Heart left ventricle (tissue), 16 donors: Measurements from ENCODE around the gene PHF2. TPM values are rescaled to one million over a fixed set of nuclear protein-coding genes. Genes with fewer than 3 reads are reported as not detected.

ENCODE experiments used
- ATAC-seq, 4 donors: fragments of 200-7000 bp; cut with Tn5 transposase; one replicate each; pipeline ENCODE4 v1.9.1; 2020 to 2022; ENCODE audit warnings: moderate library complexity in 4 of 4, mild to moderate bottlenecking in 3 of 4, moderate number of reproducible peaks in 1 of 4
- DNase-seq, 5 donors: peaks; one replicate each; pipeline ENCODE4 v3.0.0-alpha.2; 2020
- H3K27ac ChIP-seq, 12 donors: fragments of 200-600 bp; sonication (generic) in 4 of 12; one replicate each; pipeline versions ENCODE4 v1.5.0 to v1.8.0; 2016 to 2022; ENCODE audit warnings: mild to moderate bottlenecking in 2 of 12
- H3K27me3 ChIP-seq, 9 donors: fragments of 200-600 bp; sonication (generic) in 2 of 9; one replicate each; pipeline versions ENCODE4 v1.5.1 to v1.8.0; 2016 to 2022; ENCODE audit warnings: mild to moderate bottlenecking in 3 of 9
- H3K36me3 ChIP-seq, 9 donors: fragments of 200-600 bp; sonication (generic) in 2 of 9; one replicate each; pipeline versions ENCODE4 v1.5.0 to v1.8.0; 2018 to 2022; ENCODE audit warnings: mild to moderate bottlenecking in 2 of 9
- H3K4me1 ChIP-seq, 12 donors: fragments of 200-600 bp; sonication (generic) in 4 of 12; one replicate each; pipeline versions ENCODE4 v1.5.0 to v1.8.0; 2016 to 2022; ENCODE audit warnings: mild to moderate bottlenecking in 3 of 12
- H3K4me3 ChIP-seq, 12 donors: fragments of 200-600 bp; sonication (generic) in 4 of 12; one replicate each; pipeline versions ENCODE4 v1.5.0 to v1.8.0; 2017 to 2022; ENCODE audit warnings: mild to moderate bottlenecking in 9 of 12, moderate library complexity in 4 of 12
- H3K9me3 ChIP-seq, 12 donors: fragments of 200-600 bp; sonication (generic) in 4 of 12; one replicate each; pipeline versions ENCODE4 v1.5.0 to v1.8.0; 2016 to 2022; ENCODE audit warnings: mild to moderate bottlenecking in 1 of 12
- CTCF ChIP-seq, 12 donors: fragments of 200-600 bp; sonication (generic) in 4 of 12; IDR thresholded peaks; one replicate each; pipeline versions ENCODE4 v1.5.0 to v1.8.0; 2018 to 2022; ENCODE audit warnings: antibody characterized with exemption in 12 of 12, mild to moderate bottlenecking in 5 of 12
- POLR2A ChIP-seq, 2 donors: fragments of 450-650 bp; IDR thresholded peaks; one replicate each; pipeline ENCODE4 v1.6.1; 2017; ENCODE audit warnings: antibody characterized with exemption in 2 of 2, mild to moderate bottlenecking in 2 of 2, moderate library complexity in 2 of 2
- WGBS, 4 donors: extraction: QIAGEN DNeasy Blood & Tissue Kit in 2 of 4; methylation state at CpG; one replicate each; pipeline versions ENCODE4 v1.1.5 to v1.1.7; 2013 to 2018; 5-methylcytosine and 5-hydroxymethylcytosine counted together
- intact Hi-C, 10 donors: fragments of 100-400 bp; cut with DNase I; formaldehyde crosslinking; loops; one replicate each; pipeline versions ENCODE4 v1.11.1 to v1.14.2; 2022
- polyA plus RNA-seq, 2 donors: library from polyadenylated mRNA; stranded (reverse); fragments of 200-250 nt; gene quantifications; one replicate each; pipeline ENCODE4 v1.2.3, GENCODE V29; 2013
- total RNA-seq, 9 donors: library from RNA; depleted of rRNA in 2 of 9; stranded (reverse); fragments of >200 nt in 2 of 9; fragmentation: NEBNext Ultra II Directional in 3 of 9; extraction: Animal tissue kit (Norgen Biotek cat#: 25700) in 3 of 9; gene quantifications; one replicate each; pipeline versions ENCODE4 v1.1.0 to v1.2.4, GENCODE V29; 2016 to 2023
- donor health status: ischemic (EF 13 %, LVEDD 7.1; RV severe dilation, severe dysfunction).
- donor health status: healthy with polysubstance abuse.
- donor health status: DM: no; HTN: yes; CAD: no.
- donor health status: DM: no; HTN: no; CAD: no.
- donor health status: ischemic (EF 25% LVEDD 6.9; RV normal size, moderate dysfunction).
- donor health status: ischemic (EF 25% LVEDD 5.7; RV mildly dilated, moderate dysfunction).
- donor health status: healthy.
- donor health status: DM: yes; HTN: yes; CAD: no.
- donor health status: ischemic (EF 35%, LVEDD 5.7; RV mildly dilated, moderate dysfunction).
- donor health status: nonischemic (EF 11% LVEDD 7.7; RV severe dilation, severe dysfunction).
- donor health status: DM: yes; HTN: yes; CAD: no.
- donor health status: PGD.
- donor health status: ischemic (EF 29% LVEDD 5.4; RV normal size, mild dysfunction).
- donor health status: nonischemic (EF 23%, LVEDD 6.1; RV moderate dilation, normal function).

Gene PHF2
- total and polyA plus RNA-seq, 11 donors, result 18.8 to 37.2 (median 22.1) TPM

DNA sequence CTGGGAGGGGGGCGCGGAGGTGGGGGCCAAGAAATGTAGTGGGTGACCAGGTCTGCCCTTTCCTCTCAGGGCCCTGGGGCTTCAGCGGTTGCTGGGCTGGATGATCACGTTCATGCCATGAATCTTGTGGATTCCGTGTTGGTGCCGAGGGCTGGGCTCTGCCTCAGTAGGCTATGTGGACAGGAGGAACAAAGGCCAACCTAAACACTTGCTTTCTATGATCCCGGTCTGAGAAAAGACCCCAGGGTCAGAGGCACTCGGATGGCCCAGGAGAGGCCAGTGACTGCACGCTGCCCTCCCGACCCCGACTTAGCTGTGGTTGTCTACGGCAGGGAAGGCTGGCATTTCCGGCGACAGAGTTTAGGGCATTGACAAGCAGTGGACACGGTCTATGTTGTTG is 26.6 kb downstream of the PHF2 start:
- peaks cover 0 to 44% (median 23%) of the 10 kb centered on the region in 12 donors for H3K4me1 ChIP-seq
- TF ChIP-seq POLR2A (IDR thresholded peaks at IDR 0.05), result no peak
- no peak for TF ChIP-seq CTCF (IDR thresholded peaks at IDR 0.05)

DNA sequence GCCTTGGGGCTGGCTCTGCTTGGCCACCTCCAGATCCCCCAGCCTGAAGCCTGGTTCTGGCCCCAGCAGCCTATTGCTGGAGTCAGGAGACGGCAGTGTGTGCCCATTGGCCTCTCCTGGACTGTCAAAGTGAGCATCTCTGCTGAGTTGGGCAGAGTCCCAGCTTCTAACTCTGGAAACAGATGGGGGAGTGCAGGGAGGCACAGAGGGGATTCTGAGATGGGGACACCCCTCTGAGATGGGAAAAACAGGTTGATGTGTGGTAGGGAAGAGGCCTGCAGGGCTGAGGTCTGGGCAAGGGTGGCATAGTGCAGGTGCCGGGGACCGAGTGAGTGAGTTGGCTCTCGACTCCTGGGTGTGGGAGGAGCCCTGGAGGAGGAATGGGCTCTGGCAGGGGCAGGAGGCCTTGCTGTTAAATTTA is 27.5 kb downstream of the PHF2 start:
- Histone ChIP-seq H3K36me3 (no peaks in the 10 kb centered on the region), H3K27me3 (no peaks in the 10 kb centered on the region), H3K9me3 (peaks cover 0 to 38% (median 3%) of the 10 kb centered on the region in 12 donors), H3K4me3 (no peak overlapping the region), H3K27ac (no peak overlapping the region), H3K4me1 (peaks cover 0 to 37% (median 17%) of the 10 kb centered on the region in 12 donors)
- DNase-seq, result no peak
- no peak for TF ChIP-seq POLR2A (IDR thresholded peaks at IDR 0.05)
- no peak for TF ChIP-seq CTCF (IDR thresholded peaks at IDR 0.05)
- peak in 3 of 4 donors; percentile 55 to 73 (median 72) for ATAC-seq
- intact Hi-C loops, result no loop called here
- 46 to 74% (median 52%) methylated on average over 4 of the region's 4 CpGs for WGBS, 4 donors

More for the DNA sequence above, 26.6 kb downstream of the PHF2 start:
- intact Hi-C loops, result no loop called here
- Histone ChIP-seq H3K27ac (no peak overlapping the region), H3K27me3 (no peaks in the 10 kb centered on the region), H3K36me3 (no peaks in the 10 kb centered on the region), H3K9me3 (peaks cover 0 to 29% (median 0%) of the 10 kb centered on the region in 12 donors), H3K4me3 (no peak overlapping the region)
- DNase-seq (no peak), ATAC-seq (no peak)
- 93 to 96% (median 95%) methylated on average over 15 of the region's 15 CpGs for WGBS, 4 donors

DNA sequence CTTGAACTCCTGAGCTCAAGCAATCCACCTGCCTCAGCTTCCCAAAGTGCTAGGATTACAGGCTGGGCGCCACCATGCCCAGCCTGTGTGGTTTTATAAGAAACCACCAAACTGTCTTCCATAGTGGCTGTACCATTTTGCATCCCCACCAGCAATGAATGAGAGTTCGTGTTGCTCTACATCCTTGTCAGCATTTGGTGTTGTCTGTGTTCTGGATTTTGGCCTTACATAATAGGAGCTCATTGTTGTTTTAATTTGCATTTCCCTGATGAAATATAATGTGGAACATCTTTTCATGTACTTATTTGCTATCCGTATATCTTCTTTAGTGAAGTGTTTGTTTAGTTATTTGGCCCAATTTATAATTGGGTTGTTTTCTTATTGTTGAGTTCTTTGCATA is 29.8 kb downstream of the PHF2 start:
- Histone ChIP-seq H3K27ac (no peak overlapping the region), H3K9me3 (peaks cover 0 to 59% (median 17%) of the 10 kb centered on the region in 12 donors), H3K4me1 (peaks cover 0 to 16% (median 0%) of the 10 kb centered on the region in 12 donors), H3K36me3 (no peaks in the 10 kb centered on the region), H3K4me3 (no peak overlapping the region), H3K27me3 (no peaks in the 10 kb centered on the region)
- no peak for TF ChIP-seq CTCF (IDR thresholded peaks at IDR 0.05)
- no peak for TF ChIP-seq POLR2A (IDR thresholded peaks at IDR 0.05)
- no peak for ATAC-seq
- no peak for DNase-seq
- intact Hi-C loops, result no loop called here
- 65 to 99% (median 77%) methylated on average over 3 of the region's 3 CpGs for WGBS, 4 donors

GRCh38 chr9:93610206-93610605 is 33.8 kb downstream of the PHF2 start:
- H3K9me3 ChIP-seq, result peaks cover 0 to 55% (median 17%) of the 10 kb centered on the region in 12 donors
- TF ChIP-seq POLR2A (IDR thresholded peaks at IDR 0.05) (no peak), CTCF (IDR thresholded peaks at IDR 0.05) (no peak)
- no peaks in the 10 kb centered on the region for H3K36me3 ChIP-seq
- H3K27me3 ChIP-seq, result no peaks in the 10 kb centered on the region
- peaks cover 0 to 20% (median 9%) of the 10 kb centered on the region in 12 donors for H3K4me1 ChIP-seq
- ATAC-seq (no peak), DNase-seq (no peak)
- WGBS, 4 donors, result 95 to 100% (median 99%) methylated on average over 1 of the region's 1 CpG
- intact Hi-C loops, result no loop called here
- H3K4me3 ChIP-seq, result no peak overlapping the region
- no peak overlapping the region for H3K27ac ChIP-seq
